GM20000 (cell line): ENCODE measurements around the gene WDFY3.
A peak's percentile ranks its signal among the peaks of the same experiment; 100 is the strongest.

Source experiments
- DNase-seq: peaks from one replicate; pipeline ENCODE4 v3.0.0; 2012; ENCODE audit warnings: low spot score
- CTCF ChIP-seq: IDR thresholded peaks from 2 replicates; pipeline ENCODE4 v1.5.1; 2012; ENCODE audit warnings: mild to moderate bottlenecking, control low read depth; ENCODE audit errors: extremely low read depth, missing control alignments

WDFY3 gene

GRCh38 chr4:84966382-84967242 lies at the start of gene WDFY3:
Gene WDFY3, minus strand, starts transcription at chr4:84966690. Its CDS starts 106,099 bp downstream, at chr4:84860591.
- no peak for TF ChIP-seq CTCF
- DNase-seq: peak; percentile 55

GRCh38 chr4:85005865-85006377 lies 39.4 kb upstream of the WDFY3 start:
- TF ChIP-seq CTCF: no peak
- DNase-seq: no peak

- no peak for TF ChIP-seq CTCF
- DNase-seq: no peak
These were observed 33.9 kb upstream of the WDFY3 start for GRCh38 chr4:85000343-85000742.

GRCh38 chr4:84995386-84995785 lies 28.9 kb upstream of the WDFY3 start:
- DNase-seq: no peak
- no peak for TF ChIP-seq CTCF

GRCh38 chr4:84994280-84994679 lies 27.8 kb upstream of the WDFY3 start:
- no peak for DNase-seq
- TF ChIP-seq CTCF: no peak

- no peak for DNase-seq
- TF ChIP-seq CTCF: no peak
These were observed 19.5 kb upstream of the WDFY3 start for GRCh38 chr4:84985952-84986351.

- DNase-seq: no peak
- no peak for TF ChIP-seq CTCF
These were observed 10.9 kb upstream of the WDFY3 start for GRCh38 chr4:84977396-84977795.
